Sciatic nerve (tissue), 2 donors: ENCODE results near the gene MACROH2A2. TPM values are rescaled to one million over a fixed set of nuclear protein-coding genes. Genes with fewer than 3 reads are reported as not detected.
"Not testable (repeated sequence)": the region's sequence is repeated elsewhere in the genome, so short reads cannot be mapped to it uniquely, and the experiment has no call there.

ENCODE experiments used
- ATAC-seq: fragments of 200-7000 bp; cut with Tn5 transposase; one replicate; pipeline ENCODE4 v1.9.1; 2020; ENCODE audit warnings: mild to moderate bottlenecking, moderate library complexity
- DNase-seq: peaks from one replicate; pipeline ENCODE4 v3.0.0-alpha.2; 2020; ENCODE audit warnings: low spot score
- intact Hi-C: fragments of 100-400 bp; cut with DNase I; formaldehyde crosslinking; loops from one replicate; pipeline ENCODE4 v1.14.2; 2022
- total RNA-seq: library from RNA; stranded (reverse); fragmentation: NEBNext Ultra II Directional; extraction: Animal tissue kit (Norgen Biotek cat#: 25700); gene quantifications from one replicate; pipeline ENCODE4 v1.2.1, GENCODE V29; 2021
- donor health status: DM: no; HTN: no; CAD: no.
- donor health status: DM: no; HTN: no; CAD: no.

The MACROH2A2 gene
- total RNA-seq, 1 donor from 2014 or later, result 6.7 TPM

DNA sequence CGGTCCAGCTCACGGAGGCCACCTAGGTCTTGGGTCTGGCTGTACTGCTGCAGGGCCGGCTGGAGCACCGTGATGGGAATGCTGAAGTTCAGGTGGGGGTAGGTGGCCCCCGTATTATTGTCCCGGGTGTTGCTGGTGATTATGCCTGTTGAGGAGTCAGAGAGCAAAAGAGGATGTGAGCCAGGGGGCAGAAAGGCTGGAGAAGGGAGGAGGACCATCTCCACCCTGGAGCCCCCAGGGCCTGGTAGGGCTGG is 87.3 kb downstream of the MACROH2A2 start:
- intact Hi-C loops, result no loop called here
- ATAC-seq, result no peak

DNA sequence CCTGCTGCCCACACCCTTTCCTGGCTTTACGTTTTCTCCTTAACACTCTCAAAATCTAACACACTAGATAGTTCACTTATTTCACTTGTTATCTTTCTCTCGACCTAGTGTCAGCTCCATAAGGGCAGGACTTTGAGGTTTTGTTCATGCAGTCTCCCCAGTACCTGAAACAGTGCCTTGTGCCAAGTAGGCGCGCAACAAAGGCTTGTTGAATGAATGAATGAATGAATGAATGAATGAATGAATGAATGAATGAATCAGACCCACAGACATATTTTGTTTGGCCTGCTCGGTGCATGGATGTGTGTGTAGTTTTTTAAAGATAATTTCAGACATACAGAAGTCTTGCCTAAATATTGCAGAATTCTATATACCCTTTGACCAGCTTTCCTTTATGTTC is 87.7 kb downstream of the MACROH2A2 start:
- ATAC-seq, result no peak
- intact Hi-C loops, result no loop called here
- no peak for DNase-seq

More for the DNA sequence above, 87.3 kb downstream of the MACROH2A2 start:
- DNase-seq, result no peak

DNA sequence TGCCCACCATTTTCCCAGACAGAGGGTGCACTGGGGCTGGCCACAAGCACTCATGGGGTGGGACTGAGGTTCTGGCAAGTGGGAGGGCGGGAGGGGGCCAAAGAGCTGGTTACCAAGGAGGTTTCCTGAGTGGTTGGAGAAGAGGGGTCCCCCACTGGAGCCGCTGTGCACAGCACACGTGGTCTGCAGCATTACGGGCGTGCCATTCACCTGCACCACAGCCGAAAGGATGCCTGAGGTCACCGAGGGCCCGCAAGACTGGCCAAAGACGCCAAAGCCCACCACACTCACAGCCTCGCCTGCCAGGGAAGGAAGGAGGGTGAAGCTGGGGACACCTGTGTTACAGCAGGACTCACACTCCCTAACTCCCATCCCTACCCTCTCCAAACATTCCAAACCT is 89.9 kb downstream of the MACROH2A2 start:
- ATAC-seq (no peak), DNase-seq (no peak)
- intact Hi-C loops, result no loop called here

DNA sequence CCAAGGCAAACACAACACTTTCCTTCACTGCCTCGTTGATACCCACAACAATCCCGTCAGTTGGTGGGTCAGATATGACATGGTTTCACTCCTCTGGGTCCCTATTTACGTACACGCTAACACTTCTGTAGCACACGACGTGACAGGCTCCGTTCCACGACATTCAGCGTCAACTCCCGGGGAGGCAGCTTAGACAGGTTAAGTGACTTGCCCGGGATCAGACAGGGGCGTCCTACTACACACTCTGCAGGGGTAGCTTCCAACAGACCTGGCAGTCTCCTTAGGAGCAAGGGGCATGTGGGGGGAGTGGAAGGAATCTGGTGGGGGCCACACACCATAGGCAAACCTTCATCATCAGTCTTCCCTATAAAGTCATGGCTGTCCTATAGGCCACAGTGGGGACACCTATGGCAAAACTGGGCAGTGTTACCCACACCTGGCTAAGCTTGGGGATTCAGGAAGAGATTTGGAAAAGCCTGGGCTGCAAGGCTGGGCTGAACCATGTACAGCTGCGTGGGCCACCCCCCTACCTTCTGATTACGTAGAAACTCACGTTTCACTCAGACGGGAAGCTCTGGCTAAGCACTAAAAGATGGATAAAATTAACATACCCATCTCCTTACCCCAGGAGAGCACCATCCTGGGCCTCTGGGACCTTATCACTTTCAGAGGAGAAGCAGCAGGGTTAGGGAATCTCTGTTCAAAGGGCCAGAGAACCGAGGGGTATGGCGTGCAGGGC is 91.9 kb downstream of the MACROH2A2 start:
- no peak for DNase-seq
- ATAC-seq, result no peak
- intact Hi-C loops, result no loop called here

DNA sequence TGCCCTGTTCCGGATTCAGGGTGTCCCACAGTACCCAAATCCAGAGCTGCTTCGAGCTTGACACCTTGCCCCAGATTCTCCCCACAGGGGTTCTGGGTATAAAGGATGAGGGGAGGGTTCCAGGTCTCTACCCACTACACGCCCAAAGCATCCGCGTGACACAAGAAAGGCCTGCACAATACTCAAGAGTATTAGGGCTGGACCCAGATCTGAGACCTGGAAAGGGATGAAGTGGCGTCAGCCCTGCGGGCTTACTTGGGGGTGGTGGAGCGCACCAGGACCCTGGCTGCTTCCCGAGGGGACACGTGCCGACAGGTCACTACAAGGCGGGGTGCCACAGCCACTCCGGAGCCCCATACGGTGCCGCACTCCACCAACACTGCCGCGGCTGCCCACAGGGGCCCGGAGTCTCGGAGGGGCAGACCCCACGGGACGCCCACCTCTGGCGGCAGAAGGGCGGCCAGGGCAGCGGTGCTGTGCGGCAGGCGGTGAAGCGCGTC is 92.6 kb downstream of the MACROH2A2 start:
- DNase-seq (no peak), ATAC-seq (no peak)
- intact Hi-C loops, result no loop called here

DNA sequence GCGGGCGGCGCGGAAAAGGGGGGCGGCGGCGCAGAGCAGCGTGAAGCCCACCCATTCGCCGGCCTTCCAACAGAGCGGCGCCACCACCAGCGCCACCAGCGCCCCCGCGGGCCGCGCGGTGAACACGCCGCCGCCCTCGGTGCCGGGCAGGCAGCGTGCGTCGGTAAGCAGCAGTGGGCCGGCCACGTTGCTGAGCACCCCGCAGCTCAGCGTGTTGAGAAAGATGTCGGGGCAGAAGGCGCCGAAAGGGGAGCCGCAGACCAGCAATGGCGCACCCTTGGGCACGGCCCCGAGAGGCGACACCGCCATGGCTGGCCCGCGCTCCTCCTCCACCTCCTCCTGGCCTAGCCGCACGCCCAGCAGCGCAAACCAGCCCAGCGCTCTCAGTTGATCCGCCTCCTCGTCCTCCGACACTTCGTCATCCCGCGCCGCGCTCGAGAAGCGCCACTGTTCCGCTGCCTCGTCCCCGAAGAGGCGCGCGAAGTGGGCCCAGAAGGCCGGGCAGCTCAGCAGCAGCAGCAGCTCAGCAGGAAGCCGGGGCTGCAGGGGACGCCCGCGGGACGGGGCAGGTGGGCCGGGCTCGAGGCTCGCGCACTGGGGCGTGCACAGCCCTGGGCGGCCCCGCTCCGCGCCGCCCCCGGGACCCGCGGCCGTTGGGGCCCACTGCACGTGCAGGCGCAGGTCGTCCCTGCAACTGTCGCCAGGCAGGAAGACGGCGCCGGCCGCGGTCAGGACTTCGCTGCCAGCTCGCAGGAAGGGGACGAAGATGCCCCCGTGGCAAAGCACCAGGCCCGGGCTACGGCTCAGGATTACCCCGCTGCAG is 93.2 kb downstream of the MACROH2A2 start:
- ATAC-seq, result peak; percentile 40
- intact Hi-C loops, result no loop called here
- DNase-seq, result peak; percentile 76

DNA sequence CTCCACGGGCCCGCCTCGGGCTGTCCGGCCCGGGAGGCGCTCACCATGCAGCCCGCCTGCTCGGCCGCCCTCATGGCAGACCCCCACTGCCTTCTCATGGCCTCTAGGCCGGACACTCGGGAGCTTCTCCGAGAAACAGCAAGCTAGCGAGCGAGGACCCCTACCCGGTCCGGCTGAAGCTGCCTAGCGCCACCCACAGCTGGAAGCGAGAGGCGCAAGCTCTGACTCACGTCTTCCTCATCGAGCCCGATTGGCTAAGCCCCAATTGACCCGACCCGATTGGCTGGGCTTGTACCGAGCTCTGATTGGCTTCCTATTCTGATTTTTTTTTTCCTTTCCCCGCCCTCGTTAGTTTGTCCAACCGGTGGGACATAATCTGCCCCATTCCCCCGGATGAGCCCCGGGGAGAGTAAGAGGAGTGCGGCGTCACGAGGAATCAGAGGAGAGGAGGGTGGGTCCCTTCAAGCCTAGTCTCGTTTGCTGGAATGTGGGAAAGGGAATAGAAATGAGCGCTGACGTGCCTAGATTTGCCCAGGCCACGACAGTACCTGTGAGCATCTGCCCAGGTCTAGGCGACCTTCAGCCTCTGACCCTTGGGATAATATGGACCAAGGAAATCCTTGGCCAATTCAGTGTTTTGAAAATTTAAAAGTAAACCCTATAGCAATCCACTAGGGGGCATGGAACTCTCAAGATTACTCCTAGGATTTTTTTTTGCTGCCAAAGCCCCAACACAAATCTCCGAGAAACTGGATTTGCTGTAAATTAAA is 94.0 kb downstream of the MACROH2A2 start, which contains the start of gene TYSND1:
TSS of gene TYSND1 (minus strand) at position 212 of the 770 bp plus-strand sequence. CDS start at position 98, 114 bp downstream.
- ATAC-seq (peak; percentile 96), DNase-seq (peak; percentile 98)
- intact Hi-C loops, result no loop called here

DNA sequence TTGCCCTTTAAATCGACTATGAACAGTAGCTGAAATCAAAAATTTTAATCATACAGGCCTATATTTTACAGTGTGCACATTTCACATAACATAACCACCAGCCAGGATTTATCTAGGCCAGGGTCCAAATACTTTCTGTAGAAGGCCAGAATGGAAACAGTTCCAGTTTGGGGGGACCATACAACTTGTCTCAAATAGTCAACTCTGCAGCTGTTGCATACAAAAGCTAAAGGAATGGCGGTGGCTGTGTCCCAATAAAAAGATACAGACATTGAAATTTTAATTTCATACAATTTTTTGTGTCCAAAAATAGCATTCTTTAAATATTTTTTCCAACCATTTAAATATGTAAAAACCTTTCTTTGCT is 94.6 kb downstream of the MACROH2A2 start:
- no peak for DNase-seq
- intact Hi-C loops, result no loop called here
- ATAC-seq, result no peak

DNA sequence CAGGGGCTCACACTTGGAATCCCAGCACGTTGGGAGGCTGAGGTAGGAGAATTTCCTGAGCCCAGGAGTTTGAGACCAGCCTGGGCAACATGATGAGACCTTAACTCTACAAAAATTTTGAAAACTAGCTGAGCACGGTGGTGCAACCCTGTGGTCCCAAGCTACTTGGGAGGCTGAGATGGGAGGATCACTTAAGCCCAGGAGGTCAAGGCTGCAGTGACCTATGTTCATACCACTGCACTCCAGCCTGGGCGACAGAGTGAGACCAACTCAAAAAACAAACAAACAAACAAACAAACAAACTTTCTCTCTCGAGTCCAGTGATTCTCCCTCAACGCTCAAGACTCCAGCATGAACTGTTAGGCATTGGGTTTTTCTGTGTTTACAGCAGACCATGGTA is 95.9 kb downstream of the MACROH2A2 start:
- intact Hi-C loops, result no loop called here
- ATAC-seq (no peak), DNase-seq (no peak)

DNA sequence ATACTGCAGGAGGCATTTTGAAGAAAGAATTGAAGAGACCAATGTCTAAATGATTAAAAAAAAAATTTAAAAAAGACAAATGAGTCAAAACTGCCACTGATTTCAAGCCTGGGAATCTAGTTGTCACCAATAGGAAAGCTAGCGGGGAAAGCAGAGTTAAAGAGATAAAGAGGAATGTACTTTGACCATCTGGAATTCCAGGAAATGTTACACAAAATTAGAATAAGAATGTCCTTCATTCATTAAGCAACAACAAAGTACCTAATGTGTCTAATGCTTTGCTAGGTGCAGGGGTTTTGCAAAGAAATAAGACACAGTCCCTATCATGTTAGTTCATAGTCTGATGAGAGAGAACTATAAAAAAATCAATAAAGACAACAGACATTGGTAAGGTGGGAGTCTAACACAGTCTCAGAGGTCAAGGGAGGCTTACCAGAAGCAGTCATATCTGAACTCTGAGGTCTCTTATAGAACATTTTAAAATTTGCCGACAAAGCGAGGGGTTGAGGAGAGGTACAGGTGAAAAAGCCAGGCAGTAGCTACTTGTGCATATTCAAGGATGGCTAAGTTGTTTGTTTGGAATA is 102.7 kb downstream of the MACROH2A2 start:
- no peak for ATAC-seq
- no peak for DNase-seq
- intact Hi-C loops, result no loop called here

DNA sequence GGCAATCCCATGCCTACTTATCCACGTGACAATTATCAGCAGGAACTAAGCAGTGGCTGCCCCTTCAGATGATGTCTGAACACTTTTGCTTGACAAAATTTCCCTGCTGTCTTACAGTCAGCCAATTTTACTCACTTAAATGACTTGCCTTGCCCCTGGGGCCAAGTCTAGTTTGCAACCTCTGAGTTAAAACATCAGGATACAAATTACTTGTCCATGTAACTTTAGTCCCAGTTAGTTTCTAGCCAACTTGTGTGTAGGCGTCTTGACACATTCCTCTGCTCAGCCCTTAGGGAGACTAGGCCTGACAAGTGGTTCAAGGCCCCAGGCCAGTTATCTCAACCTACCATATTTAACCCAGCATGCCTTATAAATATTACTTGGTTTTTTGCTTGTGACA is 105.5 kb downstream of the MACROH2A2 start:
- DNase-seq (no peak), ATAC-seq (no peak)
- intact Hi-C loops, result no loop called here

DNA sequence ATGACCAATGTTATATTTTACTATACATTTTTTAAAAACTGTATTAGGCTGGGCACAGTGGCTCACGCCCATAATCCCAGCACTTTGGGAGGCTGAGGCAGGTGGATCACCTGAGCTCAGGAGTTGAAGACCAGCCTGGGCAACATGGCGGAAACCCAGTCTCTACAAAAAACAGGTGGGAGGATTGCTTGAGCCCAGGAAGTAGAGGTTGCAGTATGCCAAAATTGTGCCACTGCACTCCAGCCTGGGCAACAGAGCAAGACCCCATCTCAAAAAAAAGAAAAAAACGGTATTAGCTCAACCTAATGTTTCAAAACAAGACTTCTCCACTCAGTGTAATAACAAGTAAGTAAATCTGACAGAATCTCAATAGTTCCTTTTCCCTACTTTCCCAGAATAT is 106.7 kb downstream of the MACROH2A2 start:
- DNase-seq, ATAC-seq, intact Hi-C loops: not testable (repeated sequence)

DNA sequence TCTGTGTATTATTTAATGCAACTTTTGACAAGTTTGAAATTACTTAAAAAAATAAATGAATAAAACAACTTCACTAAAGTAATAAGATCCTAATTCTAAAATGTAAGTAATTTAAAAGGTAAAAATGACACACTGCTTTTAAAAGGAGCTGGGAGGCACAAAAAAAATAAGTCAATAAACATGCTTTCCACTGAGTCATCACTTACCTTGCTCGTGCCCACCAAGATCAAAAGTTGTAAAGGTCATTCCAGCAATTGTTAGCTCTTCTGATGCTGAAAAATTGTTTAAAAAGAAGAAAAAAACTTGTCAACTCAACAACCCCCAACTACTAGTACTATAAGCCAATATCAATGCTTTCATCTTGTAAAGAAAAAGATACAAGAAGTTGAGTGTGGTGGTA is 108.2 kb downstream of the MACROH2A2 start:
- no peak for DNase-seq
- intact Hi-C loops, result no loop called here
- ATAC-seq, result no peak

Other genes with a start within 250 kb of the MACROH2A2 start
- gene AIFM2, start 80.0 kb downstream of the MACROH2A2 start, total RNA-seq, result 14.1 TPM
- 10.6 TPM for gene TYSND1, start 93.9 kb downstream of the MACROH2A2 start, total RNA-seq
- gene SAR1A, start 117.7 kb downstream of the MACROH2A2 start, total RNA-seq, result 122 TPM
- 114 TPM for gene PPA1, start 180.6 kb downstream of the MACROH2A2 start, total RNA-seq
- 4.8 TPM for gene NPFFR1, start 231.2 kb downstream of the MACROH2A2 start, total RNA-seq